ENCODE results near the gene PIM3.

Gene PIM3

GRCh38 chr22:49957826-49958365 is 2.7 kb upstream of the PIM3 start:
- no peak for DNase-seq (ENCODE audit: low read depth, low spot score)
- no peak overlapping the region for H3K4me3 ChIP-seq (ENCODE audit: low read depth, low read length)
- ChIA-PET CTCF (no interaction called here), POLR2A (no interaction called here)
- TF ChIP-seq CTCF (IDR thresholded peaks at IDR 0.05; ENCODE audit: insufficient read depth, low read length, missing control alignments): no peak

- POLR2A ChIA-PET: no interaction called here
- H3K4me3 ChIP-seq (ENCODE audit: low read depth, low read length): no peak overlapping the region
- CTCF ChIA-PET: no interaction called here
- no peak for DNase-seq (ENCODE audit: low read depth, low spot score)
- TF ChIP-seq CTCF (IDR thresholded peaks at IDR 0.05; ENCODE audit: insufficient read depth, low read length, missing control alignments): no peak
Measured at GRCh38 chr22:49958366-49958921, 2.1 kb upstream of the PIM3 start.

- no peak for DNase-seq (ENCODE audit: low read depth, low spot score)
- peak overlapping the region; percentile 79 for H3K4me3 ChIP-seq (ENCODE audit: low read depth, low read length)
- POLR2A ChIA-PET: no interaction called here
- CTCF ChIA-PET: no interaction called here
- TF ChIP-seq CTCF (IDR thresholded peaks at IDR 0.05; ENCODE audit: insufficient read depth, low read length, missing control alignments): no peak
Measured at GRCh38 chr22:49958931-49959781, 1.4 kb upstream of the PIM3 start.

GRCh38 chr22:49959782-49960158 is 802 bp upstream of the PIM3 start:
- POLR2A ChIA-PET: interaction anchor here (1.1 kb wide), 3 partner anchors 11 to 71 kb away, joined by 3 to 5 read pairs (median 3); no protein-coding TSS in a partner anchor

GRCh38 chr22:49961005-49961600 is 531 bp downstream of the PIM3 start:
- no peak for TF ChIP-seq CTCF (IDR thresholded peaks at IDR 0.05; ENCODE audit: insufficient read depth, low read length, missing control alignments)
- ChIA-PET CTCF (no interaction called here), POLR2A (interaction anchor here (1.1 to 3.8 kb wide), 4 partner anchors 9 to 69 kb away, joined by 3 to 21 read pairs (median 4); no protein-coding TSS in a partner anchor)
- DNase-seq (ENCODE audit: low read depth, low spot score): no peak
- peak overlapping the region; percentile 79 for H3K4me3 ChIP-seq (ENCODE audit: low read depth, low read length)

More at GRCh38 chr22:49959782-49960158, 802 bp upstream of the PIM3 start:
- TF ChIP-seq CTCF (IDR thresholded peaks at IDR 0.05; ENCODE audit: insufficient read depth, low read length, missing control alignments): no peak
- no peak for DNase-seq (ENCODE audit: low read depth, low spot score)
- peak overlapping the region; percentile 79 for H3K4me3 ChIP-seq (ENCODE audit: low read depth, low read length)
- CTCF ChIA-PET: no interaction called here

- ChIA-PET POLR2A (interaction anchor here (1.0 to 3.8 kb wide), 2 partner anchors 9 kb away, joined by 6 to 21 read pairs; no protein-coding TSS in a partner anchor), CTCF (no interaction called here)
- no peak for DNase-seq (ENCODE audit: low read depth, low spot score)
- TF ChIP-seq CTCF (IDR thresholded peaks at IDR 0.05; ENCODE audit: insufficient read depth, low read length, missing control alignments): no peak
- peak overlapping the region; percentile 79 for H3K4me3 ChIP-seq (ENCODE audit: low read depth, low read length)
Measured at GRCh38 chr22:49961601-49962011, 1.0 kb downstream of the PIM3 start.
